ENCODE measurements around the gene VSTM2L. TPM values are rescaled to one million over a fixed set of nuclear protein-coding genes. Genes with fewer than 3 reads are reported as not detected.

Gene VSTM2L
- total RNA-seq, 1 donor from 2014 or later = 0.46 TPM

DNA sequence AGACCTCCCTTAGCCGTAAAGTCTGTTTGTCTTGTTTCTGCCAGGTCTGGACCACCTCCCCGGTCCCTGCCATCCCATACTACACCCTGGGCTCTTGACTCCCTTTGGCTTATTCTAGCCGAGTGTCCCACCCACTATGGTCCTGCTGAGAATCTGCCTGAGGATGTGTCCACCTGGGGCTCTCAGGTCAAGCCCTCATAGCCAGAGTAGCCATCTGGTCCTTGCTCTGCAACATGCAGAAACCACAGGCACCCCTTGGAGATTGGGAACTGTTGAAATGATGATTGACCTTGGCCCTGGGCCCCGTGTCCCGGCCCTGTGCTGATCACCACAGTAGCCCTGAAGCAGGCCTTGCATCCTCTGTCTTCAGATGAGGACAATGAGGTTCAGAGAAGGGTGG, 44.0 kb downstream of the VSTM2L start:
- H3K27me3 ChIP-seq (ENCODE audit: control insufficient read depth, insufficient read depth, low read length) = no peaks in the 10 kb centered on the region
- DNase-seq (ENCODE audit: low read depth) = no peak
- no peak overlapping the region for H3K4me3 ChIP-seq (ENCODE audit: low read depth, low read length)
- H3K36me3 ChIP-seq (ENCODE audit: control insufficient read depth, insufficient read depth, low read length) = no peaks in the 10 kb centered on the region
- TF ChIP-seq, protein P1, sequence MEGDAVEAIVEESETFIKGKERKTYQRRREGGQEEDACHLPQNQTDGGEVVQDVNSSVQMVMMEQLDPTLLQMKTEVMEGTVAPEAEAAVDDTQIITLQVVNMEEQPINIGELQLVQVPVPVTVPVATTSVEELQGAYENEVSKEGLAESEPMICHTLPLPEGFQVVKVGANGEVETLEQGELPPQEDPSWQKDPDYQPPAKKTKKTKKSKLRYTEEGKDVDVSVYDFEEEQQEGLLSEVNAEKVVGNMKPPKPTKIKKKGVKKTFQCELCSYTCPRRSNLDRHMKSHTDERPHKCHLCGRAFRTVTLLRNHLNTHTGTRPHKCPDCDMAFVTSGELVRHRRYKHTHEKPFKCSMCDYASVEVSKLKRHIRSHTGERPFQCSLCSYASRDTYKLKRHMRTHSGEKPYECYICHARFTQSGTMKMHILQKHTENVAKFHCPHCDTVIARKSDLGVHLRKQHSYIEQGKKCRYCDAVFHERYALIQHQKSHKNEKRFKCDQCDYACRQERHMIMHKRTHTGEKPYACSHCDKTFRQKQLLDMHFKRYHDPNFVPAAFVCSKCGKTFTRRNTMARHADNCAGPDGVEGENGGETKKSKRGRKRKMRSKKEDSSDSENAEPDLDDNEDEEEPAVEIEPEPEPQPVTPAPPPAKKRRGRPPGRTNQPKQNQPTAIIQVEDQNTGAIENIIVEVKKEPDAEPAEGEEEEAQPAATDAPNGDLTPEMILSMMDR (IDR thresholded peaks at IDR 0.05; ENCODE audit: insufficient read depth, low read length, poor library complexity, severe bottlenecking) = no peak

GRCh38 chr20:37947943-37948342, 45.0 kb downstream of the VSTM2L start:
- H3K4me3 ChIP-seq (ENCODE audit: low read depth, low read length) = no peak overlapping the region
- H3K36me3 ChIP-seq (ENCODE audit: control insufficient read depth, insufficient read depth, low read length) = no peaks in the 10 kb centered on the region
- no peak for DNase-seq (ENCODE audit: low read depth)

DNA sequence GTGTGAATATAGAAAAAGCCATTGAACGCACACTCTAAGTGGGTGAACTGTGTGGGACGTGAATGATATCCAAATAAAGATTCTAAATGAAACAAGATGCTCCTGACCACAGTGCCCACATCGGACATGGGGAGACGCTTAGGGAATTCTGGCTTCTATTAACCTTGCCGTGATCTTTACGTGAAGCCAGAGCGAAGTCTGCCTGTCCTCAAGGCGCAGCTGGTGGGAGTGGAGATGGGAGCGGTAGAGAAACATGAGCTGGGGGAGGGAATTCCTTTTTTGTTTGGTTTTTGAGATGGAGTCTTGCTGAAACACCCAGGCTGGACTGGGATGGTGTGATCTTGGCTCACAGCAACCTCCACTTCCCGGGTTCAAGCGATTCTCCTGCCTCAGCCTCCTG, 46.0 kb downstream of the VSTM2L start:
- Histone ChIP-seq H3K36me3 (ENCODE audit: control insufficient read depth, insufficient read depth, low read length) (no peaks in the 10 kb centered on the region), H3K4me3 (ENCODE audit: low read depth, low read length) (no peak overlapping the region), H3K27me3 (ENCODE audit: control insufficient read depth, insufficient read depth, low read length) (no peaks in the 10 kb centered on the region)
- TF ChIP-seq, protein P1 (IDR thresholded peaks at IDR 0.05; ENCODE audit: insufficient read depth, low read length, poor library complexity, severe bottlenecking) = no peak
- DNase-seq (ENCODE audit: low read depth) = no peak

More at GRCh38 chr20:37947943-37948342, 45.0 kb downstream of the VSTM2L start:
- TF ChIP-seq, protein P1 (IDR thresholded peaks at IDR 0.05; ENCODE audit: insufficient read depth, low read length, poor library complexity, severe bottlenecking) = no peak
- no peaks in the 10 kb centered on the region for H3K27me3 ChIP-seq (ENCODE audit: control insufficient read depth, insufficient read depth, low read length)

GRCh38 chr20:37954190-37954589, 51.3 kb downstream of the VSTM2L start:
- H3K27me3 ChIP-seq (ENCODE audit: control insufficient read depth, insufficient read depth, low read length) = peaks cover 10% of the 10 kb centered on the region
- TF ChIP-seq, protein P1 (IDR thresholded peaks at IDR 0.05; ENCODE audit: insufficient read depth, low read length, poor library complexity, severe bottlenecking) = no peak
- no peak overlapping the region for H3K4me3 ChIP-seq (ENCODE audit: low read depth, low read length)
- DNase-seq (ENCODE audit: low read depth) = no peak
- H3K36me3 ChIP-seq (ENCODE audit: control insufficient read depth, insufficient read depth, low read length) = no peaks in the 10 kb centered on the region

- no peak for DNase-seq (ENCODE audit: low read depth)
- Histone ChIP-seq H3K27me3 (ENCODE audit: control insufficient read depth, insufficient read depth, low read length) (peaks cover 10% of the 10 kb centered on the region), H3K4me3 (ENCODE audit: low read depth, low read length) (no peak overlapping the region), H3K36me3 (ENCODE audit: control insufficient read depth, insufficient read depth, low read length) (no peaks in the 10 kb centered on the region)
- TF ChIP-seq, protein P1 (IDR thresholded peaks at IDR 0.05; ENCODE audit: insufficient read depth, low read length, poor library complexity, severe bottlenecking) = no peak
Observed at GRCh38 chr20:37954626-37955025, 51.7 kb downstream of the VSTM2L start.

- H3K27me3 ChIP-seq (ENCODE audit: control insufficient read depth, insufficient read depth, low read length) = peaks cover 10% of the 10 kb centered on the region
- H3K4me3 ChIP-seq (ENCODE audit: low read depth, low read length) = no peak overlapping the region
- TF ChIP-seq, protein P1 (IDR thresholded peaks at IDR 0.05; ENCODE audit: insufficient read depth, low read length, poor library complexity, severe bottlenecking) = no peak
- no peak for DNase-seq (ENCODE audit: low read depth)
- H3K36me3 ChIP-seq (ENCODE audit: control insufficient read depth, insufficient read depth, low read length) = no peaks in the 10 kb centered on the region
Observed at GRCh38 chr20:37955511-37955910, 52.6 kb downstream of the VSTM2L start.
